Type B pancreatic cell (in vitro differentiated cells): ENCODE measurements around the gene TRAPPC5. TPM values are rescaled to one million over a fixed set of nuclear protein-coding genes. Genes with fewer than 3 reads are reported as not detected.

Source experiments
- DNase-seq: peaks from one replicate; pipeline ENCODE4 v3.0.0; 2021; ENCODE audit warnings: mixed read lengths; ENCODE audit not compliant: unreplicated experiment; ENCODE audit errors: extremely low spot score
- H3K27ac Mint-ChIP-seq: 2 replicates; pipeline ENCODE4 v1.8.0; 2021; ENCODE audit warnings: mild to moderate bottlenecking, mixed read lengths
- H3K27me3 Mint-ChIP-seq: 2 replicates; pipeline ENCODE4 v1.8.0; 2021; ENCODE audit warnings: mixed read lengths
- H3K36me3 Mint-ChIP-seq: 2 replicates; pipeline ENCODE4 v1.8.0; 2021; ENCODE audit warnings: mixed read lengths
- H3K4me1 Mint-ChIP-seq: one replicate; pipeline ENCODE4 v1.8.0; 2021; ENCODE audit warnings: mixed read lengths; ENCODE audit not compliant: unreplicated experiment
- H3K4me3 Mint-ChIP-seq: 2 replicates; pipeline ENCODE4 v1.8.0; 2021; ENCODE audit warnings: mild to moderate bottlenecking, mixed read lengths
- H3K9me3 Mint-ChIP-seq: 2 replicates; pipeline ENCODE4 v1.8.0; 2021; ENCODE audit warnings: mixed read lengths
- total RNA-seq: library from RNA; stranded (reverse); gene quantifications from 2 replicates; pipeline ENCODE4 v1.2.1, GENCODE V29; 2021; ENCODE audit warnings: low replicate concordance
- TF ChIP-seq, protein P1 (sequence below): fragments of 200-600 bp; sonication (generic); conservative IDR thresholded peaks from 2 replicates; pipeline ENCODE4 v1.5.0; 2021; ENCODE audit warnings: antibody characterized with exemption, mild to moderate bottlenecking

Gene TRAPPC5
- total RNA-seq, 1 donor from 2014 or later, result 92.6 TPM

DNA sequence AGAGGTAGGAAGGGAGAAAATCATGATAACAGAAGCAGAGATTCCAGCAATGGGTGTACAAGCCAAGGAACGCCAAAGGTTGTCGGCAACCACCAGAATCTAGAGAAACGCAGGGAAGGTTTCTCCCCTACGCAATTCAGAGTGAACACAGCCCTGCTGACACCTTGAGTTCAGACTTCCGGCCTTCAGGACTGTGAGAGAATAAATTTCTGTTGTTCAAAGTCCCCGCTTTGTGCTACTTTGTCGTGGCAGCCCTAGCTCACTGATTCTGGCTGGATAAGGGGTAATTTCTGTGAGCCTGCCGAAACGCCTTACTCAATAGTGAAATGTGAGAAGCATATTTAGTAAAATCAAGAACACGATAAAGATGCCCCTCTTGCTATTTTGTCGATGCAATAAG is 56.6 kb downstream of the TRAPPC5 start:
- DNase-seq, result no peak
- H3K9me3 Mint-ChIP-seq, result no peaks in the 10 kb centered on the region
- no peak overlapping the region for H3K27ac Mint-ChIP-seq
- no peaks in the 10 kb centered on the region for H3K4me1 Mint-ChIP-seq
- H3K27me3 Mint-ChIP-seq, result peaks cover 62% of the 10 kb centered on the region
- no peaks in the 10 kb centered on the region for H3K36me3 Mint-ChIP-seq
- TF ChIP-seq, protein P1, sequence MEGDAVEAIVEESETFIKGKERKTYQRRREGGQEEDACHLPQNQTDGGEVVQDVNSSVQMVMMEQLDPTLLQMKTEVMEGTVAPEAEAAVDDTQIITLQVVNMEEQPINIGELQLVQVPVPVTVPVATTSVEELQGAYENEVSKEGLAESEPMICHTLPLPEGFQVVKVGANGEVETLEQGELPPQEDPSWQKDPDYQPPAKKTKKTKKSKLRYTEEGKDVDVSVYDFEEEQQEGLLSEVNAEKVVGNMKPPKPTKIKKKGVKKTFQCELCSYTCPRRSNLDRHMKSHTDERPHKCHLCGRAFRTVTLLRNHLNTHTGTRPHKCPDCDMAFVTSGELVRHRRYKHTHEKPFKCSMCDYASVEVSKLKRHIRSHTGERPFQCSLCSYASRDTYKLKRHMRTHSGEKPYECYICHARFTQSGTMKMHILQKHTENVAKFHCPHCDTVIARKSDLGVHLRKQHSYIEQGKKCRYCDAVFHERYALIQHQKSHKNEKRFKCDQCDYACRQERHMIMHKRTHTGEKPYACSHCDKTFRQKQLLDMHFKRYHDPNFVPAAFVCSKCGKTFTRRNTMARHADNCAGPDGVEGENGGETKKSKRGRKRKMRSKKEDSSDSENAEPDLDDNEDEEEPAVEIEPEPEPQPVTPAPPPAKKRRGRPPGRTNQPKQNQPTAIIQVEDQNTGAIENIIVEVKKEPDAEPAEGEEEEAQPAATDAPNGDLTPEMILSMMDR, result no peak
- no peak overlapping the region for H3K4me3 Mint-ChIP-seq

Other genes with a start within 250 kb of the TRAPPC5 start
- gene PEX11G, start 191.8 kb upstream of the TRAPPC5 start, total RNA-seq, result 4.8 and 5.7 TPM in 2 replicates
- gene ZNF358, start 164.7 kb upstream of the TRAPPC5 start, total RNA-seq, result 49.8 and 67.1 TPM in 2 replicates
- 24.0 and 24.3 TPM in 2 replicates for gene MCOLN1, start 158.2 kb upstream of the TRAPPC5 start, total RNA-seq
- 84.3 and 86.1 TPM in 2 replicates for gene PNPLA6, start 145.1 kb upstream of the TRAPPC5 start, total RNA-seq
- gene CAMSAP3, start 85.0 kb upstream of the TRAPPC5 start, total RNA-seq, result 28.6 and 51.8 TPM in 2 replicates
- 38.5 and 46.5 TPM in 2 replicates for gene XAB2, start 51.3 kb upstream of the TRAPPC5 start, total RNA-seq
- 160 and 184 TPM in 2 replicates for gene PET100, start 51.0 kb upstream of the TRAPPC5 start, total RNA-seq
- gene PCP2, start 47.1 kb upstream of the TRAPPC5 start, total RNA-seq, result 1.0 TPM in 1 of 2 replicates, not detected in the other
- 61.6 and 108 TPM in 2 replicates for gene STXBP2, start 43.7 kb upstream of the TRAPPC5 start, total RNA-seq
- not detected in 2 replicates for gene RETN, start 11.8 kb upstream of the TRAPPC5 start, total RNA-seq
- gene MCEMP1, start 3.7 kb upstream of the TRAPPC5 start, total RNA-seq, result not detected in 2 replicates
- not detected in 2 replicates for gene FCER2, start 21.3 kb downstream of the TRAPPC5 start, total RNA-seq
- not detected in 2 replicates for gene CLEC4G, start 51.3 kb downstream of the TRAPPC5 start, total RNA-seq
- not detected in 2 replicates for gene CD209, start 66.7 kb downstream of the TRAPPC5 start, total RNA-seq
- gene CLEC4M, start 82.4 kb downstream of the TRAPPC5 start, total RNA-seq, result 0.48 and 0.69 TPM in 2 replicates
- 11.7 and 19.0 TPM in 2 replicates for gene EVI5L, start 149.4 kb downstream of the TRAPPC5 start, total RNA-seq
- gene PRR36, start 193.6 kb downstream of the TRAPPC5 start, total RNA-seq, result 8.5 and 10.9 TPM in 2 replicates
- 4.3 and 7.4 TPM in 2 replicates for gene LRRC8E, start 207.7 kb downstream of the TRAPPC5 start, total RNA-seq
- gene MAP2K7, start 223.0 kb downstream of the TRAPPC5 start, total RNA-seq, result 38.2 and 42.2 TPM in 2 replicates
- 1.1 and 2.4 TPM in 2 replicates for gene TGFBR3L, start 234.0 kb downstream of the TRAPPC5 start, total RNA-seq
- 13.7 and 15.0 TPM in 2 replicates for gene SNAPC2, start 239.5 kb downstream of the TRAPPC5 start, total RNA-seq
- 50.0 and 57.8 TPM in 2 replicates for gene CTXN1, start 245.3 kb downstream of the TRAPPC5 start, total RNA-seq